GM19468 (cell line): ENCODE data around the gene VSIR.

Source experiments
- ATAC-seq: cut with Tn5 transposase; IDR thresholded peaks from one replicate; pipeline ENCODE4 v1.9.1; 2021; ENCODE audit warnings: mild to moderate bottlenecking, moderate library complexity, moderate number of reproducible peaks; ENCODE audit not compliant: unreplicated experiment; ENCODE audit errors: extremely low read depth

Gene VSIR

DNA sequence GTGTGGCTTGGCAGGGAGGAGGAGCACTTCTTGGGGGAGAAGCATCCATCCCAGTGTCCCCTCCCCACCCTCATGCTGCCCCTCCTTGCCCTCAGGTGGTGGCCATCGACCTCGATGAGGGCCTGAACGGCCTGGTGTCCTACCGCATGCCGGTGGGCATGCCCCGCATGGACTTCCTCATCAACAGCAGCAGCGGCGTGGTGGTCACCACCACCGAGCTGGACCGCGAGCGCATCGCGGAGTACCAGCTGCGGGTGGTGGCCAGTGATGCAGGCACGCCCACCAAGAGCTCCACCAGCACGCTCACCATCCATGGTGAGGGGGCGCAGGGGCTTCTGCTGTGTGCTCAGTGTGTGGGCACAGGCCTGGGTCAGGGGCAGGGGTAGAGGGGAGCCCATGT lies 68.5 kb downstream of the VSIR start:
- ATAC-seq = no peak

DNA sequence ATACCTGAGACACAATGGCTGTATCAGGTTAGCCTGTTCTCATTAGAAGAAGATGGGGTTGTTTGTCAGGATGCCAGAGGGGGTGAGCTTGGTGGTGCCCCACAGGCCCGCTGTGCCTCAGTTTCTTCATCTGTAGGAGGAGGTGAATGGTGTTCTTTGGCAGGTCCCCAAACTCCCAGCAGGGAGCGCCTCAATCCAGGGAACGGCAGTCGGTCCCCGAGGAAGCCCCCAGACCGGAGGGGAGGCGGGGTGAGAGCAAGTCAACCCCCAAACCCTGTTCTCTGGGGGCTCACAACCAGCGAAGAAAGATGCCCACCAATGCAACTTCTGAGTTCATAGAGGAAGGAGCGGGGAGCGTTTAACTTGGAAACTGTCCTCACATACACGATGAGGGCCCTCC lies 69.7 kb downstream of the VSIR start:
- no peak for ATAC-seq

DNA sequence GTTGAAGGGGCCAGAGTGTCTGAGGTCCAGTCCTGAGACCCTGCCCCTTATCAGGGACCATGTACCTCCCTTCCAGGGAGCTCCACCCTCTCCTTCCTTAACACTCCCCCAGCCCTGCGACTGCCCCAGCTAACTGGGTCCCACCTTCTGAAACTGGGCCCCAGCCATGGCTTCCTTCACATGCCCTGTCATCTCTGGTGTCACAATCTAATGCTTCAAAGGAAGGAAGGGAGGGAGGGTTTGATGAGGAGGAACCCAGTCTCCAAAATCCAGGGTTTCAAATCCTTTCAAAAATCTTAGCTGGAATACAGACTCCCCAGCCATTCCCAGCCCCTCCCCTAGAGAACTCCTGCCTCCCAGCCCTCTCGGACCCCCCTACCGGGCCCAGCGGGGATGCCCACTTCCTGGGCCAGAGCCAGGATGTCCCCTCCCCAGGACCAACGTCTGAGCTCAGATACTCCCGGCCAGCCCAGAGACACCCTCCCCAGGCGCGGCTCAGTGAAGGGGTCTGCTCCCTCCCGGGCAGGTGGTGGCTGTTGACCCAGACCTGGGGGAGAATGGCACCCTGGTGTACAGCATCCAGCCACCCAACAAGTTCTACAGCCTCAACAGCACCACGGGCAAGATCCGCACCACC lies 71.7 kb downstream of the VSIR start:
- ATAC-seq = no peak

DNA sequence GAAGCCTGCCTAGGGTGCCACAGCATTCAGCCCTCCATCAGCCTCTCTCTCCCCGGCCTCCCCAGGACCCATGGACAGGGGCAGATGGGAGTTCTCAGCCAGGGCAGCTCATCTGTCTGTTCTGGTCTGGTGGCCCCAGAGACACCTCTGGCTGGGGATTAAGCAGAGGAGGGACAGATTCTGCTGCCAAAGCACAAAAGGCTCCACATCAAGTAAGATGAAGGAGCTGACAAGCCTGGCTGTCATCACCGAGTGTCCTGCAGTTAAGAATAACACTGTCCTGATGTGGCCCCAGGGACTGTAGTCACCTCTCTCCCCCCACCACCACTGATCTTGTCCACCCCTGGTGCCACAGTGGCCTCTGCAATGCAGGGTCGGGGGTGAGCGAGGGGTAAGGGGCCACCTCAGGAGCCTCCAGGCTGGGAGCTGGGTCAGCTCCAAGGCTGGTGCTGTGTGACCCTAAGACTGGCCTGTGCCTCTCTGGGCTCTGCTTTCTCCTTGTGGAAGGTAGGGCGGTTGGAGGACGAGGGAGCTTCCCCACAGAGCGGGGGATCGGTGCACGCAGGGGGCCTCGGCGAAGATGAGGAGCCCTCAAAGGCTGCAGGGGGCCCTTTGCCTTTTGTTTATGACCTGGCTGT lies 72.5 kb downstream of the VSIR start:
- no peak for ATAC-seq

DNA sequence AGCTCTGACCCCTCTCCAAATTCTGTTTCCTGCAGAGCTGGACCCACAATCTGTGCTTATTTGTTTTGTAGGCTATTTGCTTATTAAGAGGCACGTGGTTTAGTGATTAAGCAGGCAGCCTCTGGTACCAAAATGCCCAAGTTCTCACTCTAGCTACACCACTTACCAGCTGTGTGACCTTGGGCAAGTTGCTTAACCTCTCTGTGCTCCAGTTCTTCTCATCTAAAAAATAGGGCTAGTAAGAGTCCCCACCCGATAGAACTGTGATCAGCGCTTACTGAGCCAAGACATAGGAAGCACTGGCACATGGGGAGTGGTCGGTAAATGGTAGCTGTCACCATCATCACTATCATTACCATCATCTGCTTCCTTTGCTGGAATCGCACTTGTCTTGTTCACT lies 74.6 kb downstream of the VSIR start:
- ATAC-seq = no peak

DNA sequence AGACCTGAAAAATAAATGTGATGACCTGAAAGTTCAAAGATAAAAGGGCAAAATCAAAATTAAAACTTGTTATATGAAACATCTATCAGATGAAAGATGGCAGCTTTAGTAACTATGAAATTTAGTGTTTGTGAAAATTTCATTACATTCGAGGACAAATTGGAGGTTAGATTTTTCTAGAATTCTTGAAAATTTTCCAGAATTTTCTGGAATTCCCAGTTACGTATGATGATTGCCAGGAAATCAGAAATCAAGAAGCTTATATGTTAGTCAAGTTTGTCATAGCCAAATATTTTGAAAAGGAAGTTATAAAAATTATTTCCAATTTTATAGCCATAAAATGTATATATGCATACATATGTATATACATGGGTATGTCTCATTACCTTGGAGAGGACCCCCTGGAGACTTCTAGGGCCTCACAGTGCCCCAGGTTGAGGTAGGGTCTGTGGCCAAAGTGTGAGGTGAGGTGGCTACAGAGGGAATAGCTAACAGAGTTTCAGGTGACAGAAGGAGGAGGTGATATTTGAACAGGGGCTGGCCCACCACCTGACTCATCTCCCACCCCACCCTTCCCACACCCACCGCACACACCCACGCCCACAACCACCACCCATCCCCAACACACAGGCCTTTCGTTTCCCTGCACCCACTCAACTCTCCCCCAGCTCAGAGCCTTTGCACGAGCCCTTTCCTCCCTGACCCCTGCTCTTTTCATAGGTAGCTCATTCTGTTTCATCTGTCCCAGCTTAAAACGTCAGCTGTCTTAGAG lies 75.2 kb downstream of the VSIR start:
- ATAC-seq = no peak
